Activated CD4-positive, CD25-positive, alpha-beta regulatory T cell treated with anti-CD3 and anti-CD28 coated beads, Interleukin-2, amount 50 U/mL, for 24 hours (primary cell): ENCODE data around the gene RNF151.
"Not testable (repeated sequence)": the region's sequence is repeated elsewhere in the genome, so short reads cannot be mapped to it uniquely, and the experiment has no call there.

Experiments used
- ATAC-seq, 2 donors: fragments of 150-1000 bp; cut with Tn5 transposase; one replicate each; pipeline ENCODE4 v1.10.0; 2021; ENCODE audit warnings: mild to moderate bottlenecking in 1 of 2, moderate library complexity in 1 of 2

Gene RNF151

DNA sequence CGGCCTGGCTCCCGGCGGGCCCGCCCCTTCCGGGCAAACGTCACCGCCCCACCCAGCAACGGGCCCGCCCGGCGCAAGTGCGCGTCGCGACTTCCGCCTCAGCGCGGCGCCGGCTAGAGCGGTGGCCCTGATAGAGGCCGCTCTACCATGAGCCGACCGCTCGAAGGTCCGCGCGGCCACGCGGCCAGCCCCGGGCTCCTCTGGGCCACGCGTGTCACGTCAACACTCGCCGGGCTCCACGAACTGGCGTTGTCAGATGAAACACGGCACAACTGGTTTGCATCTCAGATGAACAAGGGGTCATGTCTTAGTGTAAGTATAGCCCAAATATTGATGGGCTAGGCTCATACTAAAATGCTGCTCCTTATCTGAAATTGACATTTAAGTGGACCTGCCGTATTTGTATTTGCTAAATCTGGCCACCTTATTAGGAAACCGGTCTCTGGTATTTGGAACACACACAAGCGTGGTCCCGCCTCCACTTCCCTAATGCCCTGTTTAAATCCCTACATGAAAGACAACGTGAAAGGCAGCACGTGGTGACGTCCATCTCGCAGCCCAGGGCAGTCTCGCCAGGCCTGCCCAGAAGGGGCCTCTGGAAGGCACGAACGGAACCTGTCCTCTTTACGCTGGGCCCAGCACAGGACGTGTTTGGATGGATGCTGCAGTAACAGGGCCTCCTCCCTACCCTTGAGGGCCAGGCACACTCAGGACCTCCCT is 43.3 kb downstream of the RNF151 start, which contains the start of gene ZNF598:
Gene ZNF598, minus strand, starts transcription at position 31 of the 720 bp plus-strand sequence.
- ATAC-seq = peak; percentile 97

DNA sequence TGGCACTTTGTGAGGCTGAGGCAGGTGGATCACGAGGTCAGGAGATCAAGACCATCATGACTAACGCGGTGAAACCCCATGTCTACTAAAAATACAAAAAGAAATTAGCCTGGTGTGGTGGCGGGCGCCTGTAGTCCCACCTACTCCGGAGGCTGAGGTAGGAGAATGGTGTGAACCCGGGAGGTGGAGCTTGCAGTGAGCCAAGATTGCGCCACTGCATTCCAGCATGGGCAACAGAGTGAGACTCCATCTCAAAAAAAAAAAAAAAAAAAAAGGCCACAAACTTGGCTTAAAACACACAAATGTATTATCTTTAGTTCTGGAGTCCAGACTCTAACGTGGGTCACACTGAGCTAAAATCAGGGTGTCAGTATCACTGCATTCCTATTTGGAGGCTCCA is 45.1 kb downstream of the RNF151 start:
- ATAC-seq = not testable (repeated sequence)

DNA sequence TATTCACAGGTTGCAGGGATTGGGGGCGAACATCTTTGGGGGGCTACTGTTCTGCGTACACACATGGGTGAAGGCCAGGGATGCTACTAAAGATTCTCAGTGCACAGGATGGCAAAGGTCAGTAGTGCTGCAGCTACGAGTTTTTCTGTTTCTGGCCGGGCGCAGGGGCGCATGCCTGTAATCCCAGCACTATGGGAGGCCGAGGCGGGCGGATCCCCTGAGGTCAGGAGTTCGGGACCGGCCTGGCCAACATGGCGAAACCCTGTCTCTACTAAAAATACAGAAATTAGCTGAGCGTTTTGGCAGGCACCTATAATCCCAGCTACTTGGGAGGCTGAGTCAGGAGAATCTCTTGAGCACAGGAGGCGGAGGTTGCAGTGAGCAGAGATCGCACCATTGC is 46.9 kb downstream of the RNF151 start:
- no peak for ATAC-seq

DNA sequence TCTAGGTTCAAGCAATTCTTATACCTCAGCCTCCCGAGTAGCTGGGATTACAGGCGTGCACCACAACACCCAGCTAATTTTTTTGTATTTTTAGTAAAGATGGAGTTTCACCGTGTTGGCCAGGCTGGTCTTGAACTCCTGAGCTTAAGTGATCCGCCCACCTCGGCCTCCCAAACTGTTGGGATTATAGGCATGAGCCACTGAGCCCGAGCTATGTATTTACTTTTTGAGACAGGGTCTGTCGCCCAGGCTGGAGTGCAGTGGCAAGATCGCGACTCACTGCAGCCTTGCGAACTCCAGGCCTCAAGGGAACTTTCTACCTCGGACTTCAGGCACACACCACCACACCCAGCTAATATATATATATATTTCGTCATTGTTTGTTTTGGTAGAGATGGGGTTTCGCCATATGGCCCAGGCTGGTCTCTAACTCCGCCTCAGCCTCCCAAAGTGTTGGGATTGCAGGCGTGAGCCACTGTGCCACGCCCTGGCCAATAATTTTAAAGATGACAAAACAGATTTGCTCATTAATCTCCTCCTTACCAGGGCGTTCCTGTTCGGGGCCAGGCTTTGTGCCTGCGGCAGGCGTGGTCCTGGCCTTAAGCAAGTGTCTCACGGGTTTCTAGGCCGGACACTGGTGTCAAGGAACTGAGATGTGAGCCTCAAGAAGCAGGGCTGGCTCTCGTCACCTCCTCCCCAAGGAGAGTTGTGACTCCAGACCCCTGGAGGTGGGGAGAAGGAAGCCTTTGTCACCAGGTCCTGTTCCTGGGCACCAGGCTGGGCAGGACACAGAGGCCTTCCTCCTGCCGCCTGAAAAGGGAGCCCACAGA is 48.7 kb downstream of the RNF151 start:
- ATAC-seq = no peak

DNA sequence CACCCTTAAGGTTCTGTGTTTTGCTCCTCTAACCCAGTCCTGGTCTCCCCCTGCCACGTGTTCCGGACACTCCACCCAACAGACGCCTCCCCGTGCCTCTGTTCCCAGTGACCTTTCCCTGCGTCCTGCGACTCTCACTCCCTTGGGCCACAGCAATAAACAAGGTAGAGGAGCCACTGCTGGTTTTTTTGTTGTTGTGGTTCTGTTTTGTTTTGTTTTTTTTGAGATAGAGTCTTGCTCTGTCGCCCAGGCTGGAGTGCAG is 49.2 kb downstream of the RNF151 start:
- no peak for ATAC-seq

DNA sequence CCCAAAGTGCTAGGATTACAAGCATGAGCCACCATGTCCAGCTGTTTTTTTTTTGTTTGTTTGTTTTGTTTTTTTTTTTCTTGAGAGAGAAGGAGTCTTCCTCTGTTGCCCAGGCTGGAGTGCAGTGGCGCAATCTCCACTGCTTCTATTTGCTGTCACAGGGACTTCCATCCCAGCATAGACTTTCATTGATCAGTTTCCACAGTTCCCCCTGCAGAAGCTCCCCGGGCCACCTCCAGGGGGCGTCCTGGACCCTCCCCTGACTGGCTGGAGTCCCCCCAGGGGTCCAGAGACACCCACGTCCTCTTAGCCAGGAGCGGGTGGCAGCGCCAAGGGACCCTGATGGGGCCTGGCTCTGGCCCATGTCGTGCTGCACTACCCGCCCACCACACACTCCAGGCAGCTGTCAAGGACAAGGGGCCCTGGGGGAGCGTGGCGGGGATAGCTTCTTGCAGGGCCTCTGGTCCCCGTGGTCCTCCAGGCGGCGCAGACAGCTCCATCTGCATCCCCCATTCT is 49.8 kb downstream of the RNF151 start:
- ATAC-seq = no peak
